Nephron (organoid): ENCODE results near the gene TSEN54.

Experiments
- H3K27ac Mint-ChIP-seq, 3 experiments: 2 replicates each; pipeline ENCODE4 v1.8.0; 2020; ENCODE audit warnings: mixed read lengths in 3 of 3, mild to moderate bottlenecking in 2 of 3, moderate library complexity in 1 of 3
- H3K27me3 Mint-ChIP-seq: 2 replicates; pipeline ENCODE4 v1.8.0; 2021; ENCODE audit warnings: low read depth, mild to moderate bottlenecking, moderate library complexity, mixed read lengths
- H3K36me3 Mint-ChIP-seq: 2 replicates; pipeline ENCODE4 v1.8.0; 2020; ENCODE audit warnings: low read depth, mixed read lengths
- H3K4me1 Mint-ChIP-seq: 2 replicates; pipeline ENCODE4 v1.8.0; 2020; ENCODE audit warnings: mixed read lengths
- H3K4me3 Mint-ChIP-seq, 3 experiments: 2 replicates each; pipeline ENCODE4 v1.8.0; 2020; ENCODE audit warnings: mild to moderate bottlenecking in 3 of 3, mixed read lengths in 3 of 3, moderate library complexity in 2 of 3
- H3K9me3 Mint-ChIP-seq: 2 replicates; pipeline ENCODE4 v1.8.0; 2020; ENCODE audit warnings: mixed read lengths
- TF ChIP-seq, protein P1 (sequence below), 3 experiments: fragments of 200-600 bp; sonication (generic); IDR thresholded peaks; one replicate each; pipeline ENCODE4 v1.5.0; 2021; ENCODE audit warnings: antibody characterized with exemption in 3 of 3; ENCODE audit not compliant: unreplicated experiment in 3 of 3

TSEN54 gene

GRCh38 chr17:75573540-75573957 is 57.2 kb downstream of the TSEN54 start:
- no peak overlapping the region for H3K4me3 Mint-ChIP-seq
- no peaks in the 10 kb centered on the region for H3K27me3 Mint-ChIP-seq
- H3K36me3 Mint-ChIP-seq: no peaks in the 10 kb centered on the region
- no peaks in the 10 kb centered on the region for H3K4me1 Mint-ChIP-seq
- no peak overlapping the region for H3K27ac Mint-ChIP-seq
- TF ChIP-seq, protein P1, sequence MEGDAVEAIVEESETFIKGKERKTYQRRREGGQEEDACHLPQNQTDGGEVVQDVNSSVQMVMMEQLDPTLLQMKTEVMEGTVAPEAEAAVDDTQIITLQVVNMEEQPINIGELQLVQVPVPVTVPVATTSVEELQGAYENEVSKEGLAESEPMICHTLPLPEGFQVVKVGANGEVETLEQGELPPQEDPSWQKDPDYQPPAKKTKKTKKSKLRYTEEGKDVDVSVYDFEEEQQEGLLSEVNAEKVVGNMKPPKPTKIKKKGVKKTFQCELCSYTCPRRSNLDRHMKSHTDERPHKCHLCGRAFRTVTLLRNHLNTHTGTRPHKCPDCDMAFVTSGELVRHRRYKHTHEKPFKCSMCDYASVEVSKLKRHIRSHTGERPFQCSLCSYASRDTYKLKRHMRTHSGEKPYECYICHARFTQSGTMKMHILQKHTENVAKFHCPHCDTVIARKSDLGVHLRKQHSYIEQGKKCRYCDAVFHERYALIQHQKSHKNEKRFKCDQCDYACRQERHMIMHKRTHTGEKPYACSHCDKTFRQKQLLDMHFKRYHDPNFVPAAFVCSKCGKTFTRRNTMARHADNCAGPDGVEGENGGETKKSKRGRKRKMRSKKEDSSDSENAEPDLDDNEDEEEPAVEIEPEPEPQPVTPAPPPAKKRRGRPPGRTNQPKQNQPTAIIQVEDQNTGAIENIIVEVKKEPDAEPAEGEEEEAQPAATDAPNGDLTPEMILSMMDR (IDR thresholded peaks at IDR 0.05; ENCODE audit: unreplicated experiment in 3 of 3): no peak
- H3K9me3 Mint-ChIP-seq: no peaks in the 10 kb centered on the region

DNA sequence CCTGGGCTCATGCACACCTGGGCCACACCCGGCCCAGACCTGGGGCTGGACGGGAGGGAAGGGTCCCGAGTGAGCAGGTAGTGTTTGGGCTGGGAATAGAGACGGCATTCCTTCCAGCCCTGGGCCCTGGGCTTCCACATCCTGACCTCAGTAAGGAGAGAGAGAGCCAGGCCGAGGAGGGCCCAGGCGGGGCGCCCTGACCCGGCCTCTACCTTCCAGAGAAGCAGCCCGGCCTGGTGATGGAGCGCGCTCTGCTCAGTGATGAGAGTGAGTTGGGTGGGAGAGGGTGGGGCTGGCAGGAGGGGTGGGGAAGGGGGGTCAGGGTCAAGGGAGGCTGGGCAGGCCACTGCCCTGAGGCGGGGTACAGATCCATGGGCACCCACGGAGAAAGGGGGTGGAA is 57.7 kb downstream of the TSEN54 start:
- Mint-ChIP-seq H3K4me1 (no peaks in the 10 kb centered on the region), H3K27ac (no peak overlapping the region), H3K9me3 (peaks cover 4% of the 10 kb centered on the region), H3K27me3 (no peaks in the 10 kb centered on the region), H3K4me3 (no peak overlapping the region), H3K36me3 (no peaks in the 10 kb centered on the region)
- TF ChIP-seq, protein P1 (IDR thresholded peaks at IDR 0.05; ENCODE audit: unreplicated experiment in 3 of 3): no peak
